Mononuclear cell (primary cell): ENCODE results near the gene CENPW. TPM values are rescaled to one million over a fixed set of nuclear protein-coding genes. Genes with fewer than 3 reads are reported as not detected.

Source experiments
- H3K27me3 ChIP-seq: 2 replicates; pipeline ENCODE4 v1.6.0; 2011; ENCODE audit warnings: low read length, control low read depth; ENCODE audit not compliant: insufficient read depth
- H3K4me1 ChIP-seq: 2 replicates; pipeline ENCODE4 v1.5.1; 2011; ENCODE audit warnings: mild to moderate bottlenecking, low read length, control low read depth; ENCODE audit not compliant: insufficient read depth
- H3K4me3 ChIP-seq: 2 replicates; pipeline ENCODE4 v1.5.1; 2011; ENCODE audit warnings: mild to moderate bottlenecking, low read length, moderate library complexity
- H3K9me3 ChIP-seq: 2 replicates; pipeline ENCODE4 v1.5.1; 2011; ENCODE audit warnings: low read depth, mild to moderate bottlenecking, control low read depth, low read length
- total RNA-seq: library from RNA; depleted of rRNA; stranded (reverse); fragments of >200 nt; gene quantifications from one replicate; pipeline ENCODE4 v1.2.3, GENCODE V29; 2012

Gene CENPW
- total RNA-seq, 1 donor = not detected

DNA sequence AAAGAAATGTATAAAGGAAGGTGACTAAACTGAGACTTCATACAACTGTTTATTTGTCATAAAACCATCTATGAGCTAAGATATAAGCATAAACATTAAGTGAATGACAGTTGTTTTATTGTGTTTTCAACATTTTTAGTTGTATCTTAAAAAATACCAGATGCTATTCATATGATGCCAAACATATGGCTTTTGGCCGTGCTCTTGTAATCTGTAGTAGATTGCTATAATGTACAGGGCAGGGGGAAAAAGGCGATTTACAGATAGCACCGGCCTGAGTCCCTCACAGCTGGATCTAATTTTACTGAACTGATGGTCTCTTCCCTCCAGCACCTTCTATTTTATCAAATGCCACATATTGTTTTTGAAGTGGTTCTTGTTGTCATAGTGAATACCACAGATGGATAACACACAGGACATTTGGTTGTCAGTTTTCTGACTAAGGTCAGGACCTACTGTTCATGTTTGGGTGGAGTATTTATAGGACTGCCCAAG is 48.2 kb downstream of the CENPW start:
- no peak overlapping the region for H3K4me3 ChIP-seq
- peaks cover 18% of the 10 kb centered on the region for H3K9me3 ChIP-seq
- no peaks in the 10 kb centered on the region for H3K4me1 ChIP-seq
- H3K27me3 ChIP-seq = no peaks in the 10 kb centered on the region

DNA sequence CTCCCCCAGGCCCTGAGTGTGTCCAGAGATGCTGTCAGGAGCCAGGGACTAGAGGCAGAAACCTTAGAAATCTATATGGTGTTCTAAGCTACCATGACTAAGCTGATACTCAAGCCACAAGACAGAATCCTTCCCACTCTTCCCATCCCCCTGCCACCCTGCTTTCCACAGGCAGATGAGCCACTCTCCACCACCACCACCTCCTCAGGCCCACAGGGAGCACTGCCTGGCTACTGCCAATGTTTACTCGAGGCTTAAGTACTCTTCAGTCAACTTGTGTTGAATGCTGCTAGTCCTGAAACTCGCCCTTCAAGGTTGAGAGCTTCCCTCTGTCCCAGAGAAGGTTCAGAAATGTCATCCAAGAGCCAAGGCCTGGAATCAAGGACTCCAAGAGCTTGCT is 56.2 kb downstream of the CENPW start:
- Histone ChIP-seq H3K27me3 (no peaks in the 10 kb centered on the region), H3K4me3 (no peak overlapping the region), H3K4me1 (no peaks in the 10 kb centered on the region), H3K9me3 (peaks cover 7% of the 10 kb centered on the region)
